HG03575 (cell line): ENCODE data around the gene DENND1B.

Experiments
- ATAC-seq: cut with Tn5 transposase; IDR thresholded peaks from one replicate; pipeline ENCODE4 v1.9.1; 2021; ENCODE audit not compliant: unreplicated experiment, insufficient number of reproducible peaks, low FRiP score; ENCODE audit errors: extremely low read depth

DENND1B gene, protein sequence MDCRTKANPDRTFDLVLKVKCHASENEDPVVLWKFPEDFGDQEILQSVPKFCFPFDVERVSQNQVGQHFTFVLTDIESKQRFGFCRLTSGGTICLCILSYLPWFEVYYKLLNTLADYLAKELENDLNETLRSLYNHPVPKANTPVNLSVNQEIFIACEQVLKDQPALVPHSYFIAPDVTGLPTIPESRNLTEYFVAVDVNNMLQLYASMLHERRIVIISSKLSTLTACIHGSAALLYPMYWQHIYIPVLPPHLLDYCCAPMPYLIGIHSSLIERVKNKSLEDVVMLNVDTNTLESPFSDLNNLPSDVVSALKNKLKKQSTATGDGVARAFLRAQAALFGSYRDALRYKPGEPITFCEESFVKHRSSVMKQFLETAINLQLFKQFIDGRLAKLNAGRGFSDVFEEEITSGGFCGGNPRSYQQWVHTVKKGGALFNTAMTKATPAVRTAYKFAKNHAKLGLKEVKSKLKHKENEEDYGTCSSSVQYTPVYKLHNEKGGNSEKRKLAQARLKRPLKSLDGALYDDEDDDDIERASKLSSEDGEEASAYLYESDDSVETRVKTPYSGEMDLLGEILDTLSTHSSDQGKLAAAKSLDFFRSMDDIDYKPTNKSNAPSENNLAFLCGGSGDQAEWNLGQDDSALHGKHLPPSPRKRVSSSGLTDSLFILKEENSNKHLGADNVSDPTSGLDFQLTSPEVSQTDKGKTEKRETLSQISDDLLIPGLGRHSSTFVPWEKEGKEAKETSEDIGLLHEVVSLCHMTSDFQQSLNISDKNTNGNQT

GRCh38 chr1:197775282-197776262, at the start of gene DENND1B:
Gene DENND1B, minus strand, starts transcription at chr1:197775480. Its CDS starts 325 bp downstream, at chr1:197775155.
- no peak for ATAC-seq

DNA sequence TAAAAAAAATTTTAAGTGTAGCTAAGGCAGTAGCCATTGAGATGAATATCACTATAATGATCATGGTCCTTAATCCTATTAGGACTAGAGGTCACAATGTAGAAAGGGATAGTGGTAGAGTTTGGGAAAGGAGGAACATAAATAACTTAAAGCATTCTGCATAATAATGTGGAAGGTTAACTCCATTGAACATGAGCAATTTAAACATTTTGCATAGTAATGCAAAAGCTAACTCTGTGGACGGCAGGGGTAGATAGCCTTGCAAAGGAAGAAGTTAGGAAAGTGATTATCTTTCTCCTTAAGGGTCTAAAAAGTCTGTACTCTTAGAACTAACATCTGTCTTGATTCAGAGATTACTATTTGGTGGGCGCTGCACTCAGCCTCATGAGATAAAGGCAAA, 39.0 kb upstream of the DENND1B start:
- ATAC-seq = no peak

DNA sequence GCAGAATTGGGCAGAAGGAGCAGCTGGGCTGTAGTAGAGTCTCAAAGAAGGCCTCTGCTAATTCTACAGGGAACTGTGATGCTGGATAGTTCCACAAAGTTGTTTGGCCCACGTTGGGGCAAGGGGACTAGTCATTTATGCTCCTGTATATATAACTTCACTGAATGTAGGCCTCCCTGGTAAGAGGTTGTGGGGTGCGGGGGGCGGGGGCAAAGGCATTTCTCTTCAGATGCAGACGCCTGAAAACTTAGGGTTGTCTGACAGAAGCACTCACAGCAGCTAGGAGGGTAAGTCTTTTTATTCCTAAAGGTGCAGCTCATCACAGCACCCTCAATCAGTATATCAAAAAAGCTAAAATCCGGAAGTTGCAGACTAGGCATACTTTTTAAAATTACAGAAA, 38.5 kb upstream of the DENND1B start:
- ATAC-seq = no peak

DNA sequence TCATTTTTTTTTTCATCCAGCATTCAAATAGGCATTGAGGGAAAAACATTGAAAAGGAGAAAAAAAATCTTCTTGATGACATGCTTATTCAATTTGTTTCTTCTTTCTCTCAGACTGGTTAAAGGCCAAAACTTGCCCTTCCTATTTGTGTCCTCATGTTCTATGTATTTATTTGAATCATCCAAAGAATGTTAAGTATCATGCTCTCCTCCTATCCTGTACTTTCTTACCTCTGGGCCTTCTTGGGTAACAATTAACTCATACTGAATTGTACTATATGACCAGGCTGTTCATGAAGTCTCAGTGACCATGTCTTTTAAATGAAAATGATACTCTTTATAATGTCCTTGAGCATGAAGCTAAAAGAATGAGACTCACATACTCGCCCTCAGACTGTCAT, 36.5 kb upstream of the DENND1B start:
- no peak for ATAC-seq

DNA sequence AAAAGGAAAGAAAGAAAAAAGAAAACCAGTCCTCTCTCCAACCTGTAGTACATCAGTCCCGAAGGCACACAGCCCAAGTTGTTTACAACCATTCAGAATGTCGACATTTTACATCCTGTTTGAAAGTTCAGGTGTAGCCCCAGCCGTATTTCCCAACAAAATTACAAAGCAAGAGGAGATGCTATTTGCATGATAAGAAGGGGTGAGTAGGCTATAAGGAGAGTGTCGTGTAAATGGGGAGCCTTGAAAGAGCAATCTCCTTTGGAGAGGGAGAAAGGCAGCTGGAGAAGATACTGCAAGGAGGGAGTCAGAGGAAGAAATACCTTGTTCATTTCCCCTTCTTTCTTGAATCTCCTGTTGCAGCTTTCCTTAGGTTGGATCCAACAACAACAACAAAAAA, 35.5 kb upstream of the DENND1B start:
- ATAC-seq = no peak

DNA sequence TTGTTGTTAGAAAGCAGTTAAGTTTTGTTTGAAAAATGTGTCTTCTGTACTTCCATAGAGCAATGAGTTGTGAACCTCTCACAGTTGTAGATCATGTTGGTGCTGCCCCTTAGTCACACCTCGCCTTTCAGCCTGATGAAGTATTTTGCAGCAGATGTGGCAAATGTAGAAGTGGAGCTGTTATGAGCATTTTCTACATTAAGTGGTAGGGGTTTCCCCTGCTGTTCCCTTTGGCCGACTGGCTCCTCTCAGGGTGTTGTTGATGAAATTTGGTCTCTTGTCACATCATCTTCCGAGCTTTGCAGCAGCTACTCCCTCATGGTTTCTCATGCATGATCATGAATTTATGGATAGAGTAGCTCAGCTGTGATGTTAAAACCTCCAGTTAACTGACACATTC, 33.6 kb upstream of the DENND1B start:
- no peak for ATAC-seq

GRCh38 chr1:197807739-197808453, 32.6 kb upstream of the DENND1B start:
- no peak for ATAC-seq

DNA sequence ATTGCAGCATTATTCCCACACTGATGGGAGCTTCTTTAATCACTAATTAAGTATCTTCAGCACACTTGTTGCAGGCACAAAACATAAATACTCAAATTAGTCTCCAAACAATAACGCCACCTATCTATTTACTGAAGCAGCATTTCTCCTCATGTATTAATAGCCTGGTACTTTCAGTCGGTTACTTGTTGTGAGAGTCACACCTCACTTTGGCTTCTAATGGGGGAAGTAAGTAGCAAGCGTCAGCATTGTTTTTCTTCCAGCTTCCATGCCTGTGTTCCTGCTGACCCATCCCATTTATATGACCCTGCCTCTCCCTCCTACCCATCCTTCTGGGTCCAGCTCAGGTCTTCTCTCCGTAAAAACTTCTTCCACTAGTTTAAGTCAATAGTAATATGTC, 31.9 kb upstream of the DENND1B start:
- ATAC-seq = no peak

DNA sequence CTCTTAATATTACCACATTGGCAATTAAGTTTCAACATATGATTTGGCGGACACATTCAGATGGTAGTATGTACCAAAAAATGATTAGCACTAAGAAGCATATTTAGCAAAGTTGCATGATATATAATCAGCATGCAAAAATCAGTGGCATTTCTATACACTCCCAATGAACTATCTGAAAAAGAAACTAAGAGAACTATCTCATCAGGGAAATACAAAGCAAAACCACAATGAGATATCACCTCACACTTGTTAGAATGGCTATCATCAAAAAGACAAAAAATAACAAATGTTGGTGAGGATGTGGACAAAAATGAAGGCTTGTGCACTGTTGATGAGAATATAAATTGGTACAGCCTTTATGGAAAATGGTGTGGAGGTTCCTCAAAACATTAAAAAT, 31.4 kb upstream of the DENND1B start:
- no peak for ATAC-seq

DNA sequence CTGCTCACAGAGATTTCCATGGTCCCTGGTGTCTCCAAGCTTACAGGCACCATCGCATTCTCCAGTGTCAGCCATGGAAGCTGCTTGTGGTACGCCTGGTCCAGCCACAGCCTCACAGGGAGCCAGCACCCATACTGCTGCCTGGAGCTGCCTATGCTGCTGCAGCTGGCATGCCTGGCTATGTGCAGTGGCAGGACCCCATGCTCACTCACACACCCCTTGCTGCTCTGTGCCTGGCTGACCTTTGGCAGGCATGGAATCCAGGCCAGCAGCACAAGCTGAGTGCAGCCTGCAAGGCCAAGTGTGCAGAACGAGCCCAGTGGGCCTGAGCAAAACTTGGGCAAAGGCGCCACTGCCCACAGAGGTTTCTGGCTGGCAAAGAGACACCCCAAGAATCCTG, 26.4 kb upstream of the DENND1B start:
- ATAC-seq = no peak

DNA sequence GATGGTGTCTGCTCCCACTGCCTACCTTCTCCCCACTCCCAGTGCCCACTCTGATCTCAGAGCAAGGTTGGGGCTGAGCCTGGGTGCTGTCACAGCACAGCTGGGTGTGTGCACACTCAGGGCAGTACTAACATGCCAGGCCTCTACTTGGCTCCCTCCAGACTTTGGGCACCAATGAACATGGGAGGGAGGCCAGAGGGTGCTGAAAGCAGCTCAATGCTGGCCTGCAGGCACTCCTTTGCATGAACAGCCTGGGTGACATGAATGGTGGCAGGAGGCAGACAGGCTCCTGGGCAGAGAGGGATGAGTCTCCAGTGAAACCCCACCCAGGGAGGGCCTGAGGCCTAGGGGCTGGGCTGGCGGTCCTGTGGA, 25.8 kb upstream of the DENND1B start:
- ATAC-seq = no peak

- ATAC-seq = no peak
Observed at GRCh38 chr1:197800379-197801110, 25.3 kb upstream of the DENND1B start.

DNA sequence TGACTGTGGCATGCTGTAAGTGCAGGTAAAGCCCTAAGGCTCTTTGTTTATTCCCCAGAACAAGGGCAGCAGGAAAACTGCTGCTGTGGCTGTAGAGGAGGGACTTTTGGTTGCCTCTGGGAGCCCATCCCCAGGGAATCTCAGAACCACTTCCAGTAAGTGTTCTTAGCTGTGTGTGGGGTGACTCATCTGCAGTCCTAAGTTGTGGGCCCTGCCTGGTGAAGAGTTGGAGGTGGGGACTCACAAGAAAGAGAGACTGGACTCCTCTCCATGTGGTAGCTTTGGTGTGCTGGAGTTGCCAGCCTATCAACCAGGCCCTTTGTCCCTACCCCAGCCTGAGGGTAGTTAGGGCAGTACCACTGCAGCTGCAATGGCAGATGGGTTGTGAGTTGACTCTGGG, 24.0 kb upstream of the DENND1B start:
- no peak for ATAC-seq

GRCh38 chr1:197798492-197798891, 23.2 kb upstream of the DENND1B start:
- ATAC-seq = no peak

DNA sequence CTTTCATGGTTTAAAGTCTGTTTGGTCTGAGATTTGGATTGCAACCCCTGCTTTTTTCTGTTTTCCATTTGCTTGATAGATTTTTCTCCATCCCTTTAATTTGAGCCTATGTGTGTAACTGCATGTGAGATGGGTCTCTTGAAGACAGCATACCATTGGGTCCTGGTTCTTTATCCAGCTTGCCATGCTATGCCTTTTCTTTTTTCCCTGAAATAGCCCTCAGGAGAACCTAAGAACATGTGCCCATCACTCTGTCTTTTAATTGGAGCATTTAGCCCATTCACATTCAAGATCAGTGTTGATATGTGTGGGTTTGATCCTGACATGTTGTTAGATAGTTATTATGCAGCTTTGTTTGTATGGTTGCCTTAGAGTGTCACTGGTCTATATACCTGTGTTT, 21.7 kb upstream of the DENND1B start:
- ATAC-seq = no peak

- ATAC-seq = no peak
Observed at GRCh38 chr1:197788741-197789739, 13.8 kb upstream of the DENND1B start.
